T-helper 1 cell treated with Interleukin-12 subunit alpha and Interleukin-12 subunit beta and Interleukin-4 antibody, amounts not matched to agents 30 μg/mL and 1 μg/mL, for 36 hours (primary cell): ENCODE data around the gene PDGFRB.

Source experiments
- H3K27ac Mint-ChIP-seq: one replicate; pipeline ENCODE4 v1.8.0; 2021; ENCODE audit warnings: mild to moderate bottlenecking, mixed read lengths
- H3K27me3 Mint-ChIP-seq: one replicate; pipeline ENCODE4 v1.8.0; 2021; ENCODE audit warnings: low read depth, mixed read lengths
- H3K36me3 Mint-ChIP-seq: one replicate; pipeline ENCODE4 v1.8.0; 2021; ENCODE audit warnings: low read depth, mixed read lengths
- H3K4me1 Mint-ChIP-seq: one replicate; pipeline ENCODE4 v1.8.0; 2021; ENCODE audit warnings: low read depth, mixed read lengths
- H3K4me3 Mint-ChIP-seq: one replicate; pipeline ENCODE4 v1.8.0; 2021; ENCODE audit warnings: mild to moderate bottlenecking, moderate library complexity, mixed read lengths
- H3K9me3 Mint-ChIP-seq: one replicate; pipeline ENCODE4 v1.8.0; 2021; ENCODE audit warnings: mixed read lengths

Gene PDGFRB

DNA sequence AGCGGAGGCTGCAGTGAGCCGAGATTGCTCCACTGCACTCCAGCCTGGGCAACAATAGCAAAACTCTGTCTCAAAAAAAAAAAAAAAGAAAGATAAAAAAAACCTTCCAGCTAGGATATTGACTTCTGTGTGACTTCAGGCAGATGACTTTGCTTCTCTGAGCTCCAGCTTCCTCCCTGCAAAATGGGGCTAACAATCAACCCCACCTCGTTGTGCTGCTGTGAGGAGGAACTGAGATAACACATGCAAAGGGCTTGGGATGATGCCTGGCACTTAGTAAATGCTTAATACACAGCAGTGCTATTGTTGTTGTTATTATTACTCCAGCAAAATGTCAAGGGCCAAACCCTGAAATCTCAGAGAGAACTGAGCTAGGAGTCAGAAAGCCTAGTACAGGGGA, 7.4 kb upstream of the PDGFRB start:
- peaks cover 40% of the 10 kb centered on the region for H3K27me3 Mint-ChIP-seq
- H3K27ac Mint-ChIP-seq: no peak overlapping the region
- no peak overlapping the region for H3K4me3 Mint-ChIP-seq
- peaks cover 1% of the 10 kb centered on the region for H3K4me1 Mint-ChIP-seq
- H3K36me3 Mint-ChIP-seq: no peaks in the 10 kb centered on the region
- no peaks in the 10 kb centered on the region for H3K9me3 Mint-ChIP-seq

DNA sequence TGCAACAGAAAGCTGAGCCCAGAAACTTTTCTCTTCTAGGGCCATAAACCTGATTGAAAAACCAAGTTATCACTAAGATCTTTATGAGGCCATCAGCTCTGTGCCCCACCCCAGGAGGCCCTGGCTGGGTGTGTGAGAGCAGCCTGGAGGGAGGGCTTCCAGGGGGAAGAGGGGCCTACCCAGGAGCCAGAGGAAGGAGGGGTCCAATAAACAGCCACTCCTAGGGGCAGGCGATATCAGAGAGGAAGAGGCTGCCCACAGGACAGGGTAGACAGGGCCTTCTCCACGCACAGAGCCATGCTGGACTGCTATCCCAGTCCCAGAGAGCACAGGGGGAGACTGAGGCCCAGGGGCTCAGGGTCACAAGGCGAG, 6.5 kb upstream of the PDGFRB start:
- H3K9me3 Mint-ChIP-seq: no peaks in the 10 kb centered on the region
- H3K27ac Mint-ChIP-seq: no peak overlapping the region
- H3K4me3 Mint-ChIP-seq: no peak overlapping the region
- peaks cover 40% of the 10 kb centered on the region for H3K27me3 Mint-ChIP-seq
- H3K4me1 Mint-ChIP-seq: peaks cover 1% of the 10 kb centered on the region
- H3K36me3 Mint-ChIP-seq: no peaks in the 10 kb centered on the region

GRCh38 chr5:150161242-150162141, 5.8 kb upstream of the PDGFRB start:
- H3K4me3 Mint-ChIP-seq: no peak overlapping the region
- peaks cover 1% of the 10 kb centered on the region for H3K4me1 Mint-ChIP-seq
- no peaks in the 10 kb centered on the region for H3K36me3 Mint-ChIP-seq
- no peak overlapping the region for H3K27ac Mint-ChIP-seq
- peaks cover 44% of the 10 kb centered on the region for H3K27me3 Mint-ChIP-seq
- H3K9me3 Mint-ChIP-seq: no peaks in the 10 kb centered on the region

DNA sequence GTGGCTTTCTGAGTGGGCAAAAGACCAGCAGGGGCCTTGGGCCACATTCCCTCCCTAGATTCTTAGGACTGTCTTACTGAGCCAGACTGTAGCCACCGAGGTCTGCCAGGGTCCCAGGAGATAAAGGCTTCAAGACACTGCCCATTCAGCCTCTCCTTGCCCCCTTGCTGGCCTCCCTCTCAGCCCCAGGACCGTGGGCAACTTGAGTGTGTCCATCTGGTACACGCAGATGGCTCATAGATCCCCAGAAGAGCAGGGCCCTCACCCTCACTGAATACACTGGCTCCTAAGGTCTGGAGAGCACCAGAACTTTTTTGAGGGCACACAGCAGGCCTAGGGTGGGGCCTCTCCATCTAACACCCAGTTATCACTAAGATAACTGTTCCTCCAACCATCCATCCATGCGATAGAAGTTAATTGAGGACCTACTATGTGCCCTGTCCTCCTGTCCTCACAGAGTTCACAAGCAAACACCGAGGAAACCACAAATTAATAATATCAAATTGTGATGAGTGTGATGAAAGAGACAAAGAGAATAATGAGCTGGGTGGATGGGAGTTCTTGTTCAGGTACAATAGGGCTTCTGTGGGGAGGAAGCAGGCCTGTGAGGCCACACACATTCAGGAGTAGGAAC, 4.9 kb upstream of the PDGFRB start:
- H3K4me3 Mint-ChIP-seq: no peak overlapping the region
- H3K9me3 Mint-ChIP-seq: no peaks in the 10 kb centered on the region
- no peaks in the 10 kb centered on the region for H3K36me3 Mint-ChIP-seq
- peaks cover 7% of the 10 kb centered on the region for H3K4me1 Mint-ChIP-seq
- H3K27ac Mint-ChIP-seq: no peak overlapping the region
- peaks cover 45% of the 10 kb centered on the region for H3K27me3 Mint-ChIP-seq

- Mint-ChIP-seq H3K4me3 (no peak overlapping the region), H3K27ac (no peak overlapping the region), H3K9me3 (no peaks in the 10 kb centered on the region), H3K27me3 (peaks cover 37% of the 10 kb centered on the region), H3K36me3 (no peaks in the 10 kb centered on the region), H3K4me1 (peaks cover 9% of the 10 kb centered on the region)
Measured at GRCh38 chr5:150159741-150160179, 4.1 kb upstream of the PDGFRB start.

GRCh38 chr5:150159031-150159430, 3.4 kb upstream of the PDGFRB start:
- no peak overlapping the region for H3K27ac Mint-ChIP-seq
- peaks cover 35% of the 10 kb centered on the region for H3K27me3 Mint-ChIP-seq
- H3K36me3 Mint-ChIP-seq: peaks cover 4% of the 10 kb centered on the region
- no peak overlapping the region for H3K4me3 Mint-ChIP-seq
- H3K9me3 Mint-ChIP-seq: no peaks in the 10 kb centered on the region
- H3K4me1 Mint-ChIP-seq: peaks cover 14% of the 10 kb centered on the region

GRCh38 chr5:150158170-150158949, 2.7 kb upstream of the PDGFRB start:
- Mint-ChIP-seq H3K27ac (no peak overlapping the region), H3K4me1 (peaks cover 17% of the 10 kb centered on the region), H3K36me3 (peaks cover 4% of the 10 kb centered on the region), H3K27me3 (peaks cover 33% of the 10 kb centered on the region), H3K9me3 (no peaks in the 10 kb centered on the region), H3K4me3 (no peak overlapping the region)

DNA sequence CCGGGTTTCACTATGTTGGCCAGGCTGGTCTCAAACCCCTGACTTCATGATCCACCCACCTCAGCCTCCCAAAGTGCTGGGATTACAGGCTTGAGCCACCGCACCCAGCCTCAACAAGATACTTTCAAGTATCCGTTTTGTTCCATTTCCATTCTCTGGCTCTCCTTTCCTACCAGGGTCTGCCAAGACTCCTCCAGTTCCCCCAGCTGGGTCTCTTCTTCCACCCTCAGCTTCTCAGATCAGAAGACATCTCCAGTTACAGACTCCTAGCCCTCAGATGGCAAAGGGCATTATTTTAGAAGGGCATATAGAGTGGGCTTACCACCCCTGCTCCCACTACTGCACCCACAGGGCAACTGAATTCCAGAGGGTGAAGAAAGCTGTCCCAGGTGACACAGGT, 1.5 kb upstream of the PDGFRB start:
- Mint-ChIP-seq H3K27ac (no peak overlapping the region), H3K27me3 (peaks cover 30% of the 10 kb centered on the region), H3K4me3 (no peak overlapping the region)

DNA sequence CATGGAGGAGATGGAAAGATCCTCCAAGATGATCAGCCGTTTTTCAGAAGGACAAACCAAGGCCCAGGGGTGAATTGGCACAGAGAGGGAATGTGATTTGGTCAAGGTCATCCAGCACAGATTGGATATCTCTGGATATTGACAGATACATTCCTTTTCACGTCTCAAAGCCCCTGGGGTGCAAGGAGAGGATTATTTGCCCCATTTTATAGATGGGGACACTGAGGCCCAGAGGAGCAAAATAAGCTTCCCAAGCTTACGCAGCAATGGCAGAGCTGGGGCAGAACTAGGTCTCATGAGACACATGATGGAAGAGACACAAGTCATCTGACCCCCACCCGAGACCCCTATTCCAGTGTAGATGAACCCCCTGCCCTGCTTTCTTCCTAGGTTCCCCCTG, 895 bp upstream of the PDGFRB start:
- H3K36me3 Mint-ChIP-seq: peaks cover 4% of the 10 kb centered on the region
- no peak overlapping the region for H3K4me3 Mint-ChIP-seq
- peaks cover 16% of the 10 kb centered on the region for H3K4me1 Mint-ChIP-seq
- no peaks in the 10 kb centered on the region for H3K9me3 Mint-ChIP-seq
- H3K27me3 Mint-ChIP-seq: peaks cover 30% of the 10 kb centered on the region
- no peak overlapping the region for H3K27ac Mint-ChIP-seq

More for the DNA sequence above, 1.5 kb upstream of the PDGFRB start:
- peaks cover 4% of the 10 kb centered on the region for H3K36me3 Mint-ChIP-seq
- H3K4me1 Mint-ChIP-seq: peaks cover 17% of the 10 kb centered on the region
- H3K9me3 Mint-ChIP-seq: no peaks in the 10 kb centered on the region

GRCh38 chr5:150156027-150156368, 353 bp upstream of the PDGFRB start:
- Mint-ChIP-seq H3K27ac (peak overlapping the region; percentile 67), H3K4me1 (peaks cover 16% of the 10 kb centered on the region), H3K4me3 (peak overlapping the region; percentile 77), H3K27me3 (peaks cover 30% of the 10 kb centered on the region), H3K9me3 (no peaks in the 10 kb centered on the region), H3K36me3 (peaks cover 4% of the 10 kb centered on the region)

GRCh38 chr5:150154618-150155128, 972 bp downstream of the PDGFRB start:
- Mint-ChIP-seq H3K9me3 (no peaks in the 10 kb centered on the region), H3K4me1 (peaks cover 23% of the 10 kb centered on the region), H3K36me3 (peaks cover 4% of the 10 kb centered on the region), H3K4me3 (peak overlapping the region; percentile 83), H3K27ac (peak overlapping the region; percentile 73), H3K27me3 (peaks cover 30% of the 10 kb centered on the region)

DNA sequence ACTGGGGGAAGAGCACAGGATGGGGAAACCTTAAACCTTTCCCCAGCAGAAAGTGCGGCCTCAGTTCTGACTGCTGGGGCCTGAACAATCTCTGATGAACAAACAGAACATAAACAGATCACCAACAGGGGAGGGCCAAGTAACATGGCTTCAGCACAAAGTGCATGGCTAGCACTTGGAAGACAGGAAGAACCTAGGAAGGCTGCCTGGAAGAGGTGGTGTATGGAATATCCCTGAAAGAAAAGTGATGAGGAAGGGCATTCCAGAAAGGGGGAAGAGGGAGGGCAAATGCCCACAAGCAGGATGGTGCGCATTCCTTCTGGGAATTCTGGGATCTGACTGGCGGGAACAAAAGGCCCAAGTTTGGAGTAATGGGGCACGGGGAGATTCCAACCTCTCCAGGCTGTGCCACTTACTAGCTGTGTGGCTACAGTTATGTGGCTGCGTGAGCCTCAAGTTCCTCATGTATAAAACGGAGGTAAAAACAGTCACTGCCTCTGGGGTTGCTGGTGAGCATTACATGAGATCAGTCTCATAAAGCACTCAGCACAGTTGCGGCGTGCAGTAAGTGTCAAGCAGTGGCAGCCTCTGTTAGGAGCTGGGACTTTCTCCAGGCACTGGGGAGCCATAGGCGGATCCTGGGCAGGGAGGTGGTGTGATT, 1.6 kb downstream of the PDGFRB start:
- Mint-ChIP-seq H3K4me1 (peaks cover 29% of the 10 kb centered on the region), H3K27me3 (peaks cover 30% of the 10 kb centered on the region), H3K9me3 (no peaks in the 10 kb centered on the region), H3K36me3 (peaks cover 4% of the 10 kb centered on the region), H3K27ac (peak overlapping the region; percentile 73), H3K4me3 (peak overlapping the region; percentile 83)

DNA sequence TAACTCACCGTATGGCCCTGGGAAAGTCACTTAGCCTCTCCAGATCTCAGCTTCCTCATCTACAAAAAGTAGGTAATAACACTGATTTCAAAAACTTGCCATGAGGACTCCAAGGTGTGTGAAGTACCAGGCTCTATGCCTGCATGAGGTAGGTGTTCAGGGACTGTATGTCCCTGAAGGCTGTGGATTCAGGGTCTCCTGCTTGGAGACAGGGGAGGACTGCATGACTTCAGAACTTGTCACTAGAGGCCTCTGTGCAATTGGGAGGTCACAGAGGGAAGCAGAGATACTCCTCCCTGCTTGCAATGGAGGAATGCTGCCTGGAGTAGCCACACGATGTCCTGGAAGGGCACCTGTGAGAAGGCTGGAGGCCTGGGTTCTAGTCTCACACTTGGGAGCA, 2.2 kb downstream of the PDGFRB start:
- Mint-ChIP-seq H3K36me3 (peaks cover 7% of the 10 kb centered on the region), H3K4me3 (no peak overlapping the region), H3K9me3 (no peaks in the 10 kb centered on the region), H3K4me1 (peaks cover 35% of the 10 kb centered on the region), H3K27ac (no peak overlapping the region), H3K27me3 (peaks cover 30% of the 10 kb centered on the region)
